Measurements from ENCODE around the gene ZNF593. TPM values are rescaled to one million over a fixed set of nuclear protein-coding genes. Genes with fewer than 3 reads are reported as not detected.
A peak's percentile ranks its signal among the peaks of the same experiment; 100 is the strongest.

The ZNF593 gene
- total RNA-seq, 1 experiment from 2014 or later: 165 TPM

DNA sequence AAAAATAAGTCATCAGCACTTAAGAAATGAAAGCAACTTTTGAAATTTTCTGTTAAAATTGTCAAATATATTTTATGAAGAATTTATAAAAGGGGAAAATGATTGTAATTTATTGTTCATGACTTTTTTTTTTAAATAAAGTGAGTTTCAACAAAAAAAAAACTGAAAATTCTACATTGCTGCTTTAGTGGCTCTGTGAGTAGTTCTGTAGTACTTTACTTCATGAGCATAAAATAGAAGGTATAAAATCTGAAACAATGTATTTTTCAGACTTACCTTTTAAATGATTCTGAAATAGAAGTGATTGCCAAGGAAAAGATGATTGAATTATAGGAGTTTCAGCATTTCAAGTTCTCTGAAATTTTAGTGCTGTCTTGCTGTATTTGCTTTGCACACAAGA is 44.3 kb upstream of the ZNF593 start:
- Histone ChIP-seq H3K4me1 (ENCODE audit: insufficient read depth, low read length) (peaks cover 69% of the 10 kb centered on the region), H3K27ac (ENCODE audit: low read length) (peak overlapping the region; percentile 94)
- BruUV-seq (replicated peaks): no TSS peak

DNA sequence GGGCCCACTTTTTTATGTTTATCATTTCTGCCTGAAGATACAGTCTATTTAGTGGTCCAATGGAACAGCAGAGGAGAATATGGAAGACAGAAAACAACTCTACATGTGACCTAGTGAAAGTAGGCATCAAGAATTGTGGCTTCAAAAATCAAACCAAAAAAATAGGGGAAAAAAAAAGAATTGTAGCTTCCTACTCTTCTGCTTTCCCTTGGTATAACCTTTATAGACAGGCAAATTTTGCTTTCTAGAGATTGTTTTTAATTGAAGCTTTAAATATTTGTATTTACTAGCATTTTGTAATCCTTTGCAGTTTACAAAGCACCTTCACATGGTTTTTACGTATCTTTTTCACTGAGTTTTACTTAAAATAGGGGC is 43.8 kb upstream of the ZNF593 start:
- no peak overlapping the region for H2AFZ ChIP-seq (ENCODE audit: low read length)
- no peaks in the 10 kb centered on the region for H3K27me3 ChIP-seq (ENCODE audit: low read length)
- peak overlapping the region; percentile 76 for H3K4me2 ChIP-seq (ENCODE audit: low read length)
- ATAC-seq (no peak), DNase-seq (no peak)
- CTCF ChIA-PET: interaction anchor here (1.5 kb wide), 1 partner anchor 19 kb away, joined by 5 read pairs; no protein-coding TSS in a partner anchor
- intact Hi-C loops (cut with micrococcal nuclease): loop anchor here (2.0 kb wide), 1 partner anchor 19 kb away; no protein-coding TSS in a partner anchor
- H3K4me3 ChIP-seq (ENCODE audit: low read length): peak overlapping the region; percentile 31
- H3K36me3 ChIP-seq (ENCODE audit: low read depth, low read length): no peaks in the 10 kb centered on the region
- TF ChIP-seq EZH2 (IDR thresholded peaks at IDR 0.05; ENCODE audit: low read length, unreplicated experiment) (no peak), EZH2phosphoT487 (IDR thresholded peaks at IDR 0.05; ENCODE audit: borderline replicate concordance, low read length) (no peak)
- TF ChIP-seq, protein P1, sequence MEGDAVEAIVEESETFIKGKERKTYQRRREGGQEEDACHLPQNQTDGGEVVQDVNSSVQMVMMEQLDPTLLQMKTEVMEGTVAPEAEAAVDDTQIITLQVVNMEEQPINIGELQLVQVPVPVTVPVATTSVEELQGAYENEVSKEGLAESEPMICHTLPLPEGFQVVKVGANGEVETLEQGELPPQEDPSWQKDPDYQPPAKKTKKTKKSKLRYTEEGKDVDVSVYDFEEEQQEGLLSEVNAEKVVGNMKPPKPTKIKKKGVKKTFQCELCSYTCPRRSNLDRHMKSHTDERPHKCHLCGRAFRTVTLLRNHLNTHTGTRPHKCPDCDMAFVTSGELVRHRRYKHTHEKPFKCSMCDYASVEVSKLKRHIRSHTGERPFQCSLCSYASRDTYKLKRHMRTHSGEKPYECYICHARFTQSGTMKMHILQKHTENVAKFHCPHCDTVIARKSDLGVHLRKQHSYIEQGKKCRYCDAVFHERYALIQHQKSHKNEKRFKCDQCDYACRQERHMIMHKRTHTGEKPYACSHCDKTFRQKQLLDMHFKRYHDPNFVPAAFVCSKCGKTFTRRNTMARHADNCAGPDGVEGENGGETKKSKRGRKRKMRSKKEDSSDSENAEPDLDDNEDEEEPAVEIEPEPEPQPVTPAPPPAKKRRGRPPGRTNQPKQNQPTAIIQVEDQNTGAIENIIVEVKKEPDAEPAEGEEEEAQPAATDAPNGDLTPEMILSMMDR (conservative IDR thresholded peaks at IDR 0.05; ENCODE audit: low read depth, low read length): no peak
- peaks cover 69% of the 10 kb centered on the region for H3K4me1 ChIP-seq (ENCODE audit: insufficient read depth, low read length)
- BruUV-seq (replicated peaks): TSS peak; percentile 76
- no peaks in the 10 kb centered on the region for H3K9me3 ChIP-seq (ENCODE audit: low read length)
- H3K9me2 ChIP-seq (replicated peaks; ENCODE audit: low read length): no peaks in the 10 kb centered on the region
- H3F3A ChIP-seq (ENCODE audit: low read length, unreplicated experiment): peaks cover 17% of the 10 kb centered on the region
- POLR2A ChIA-PET (ENCODE audit: unreplicated experiment): interaction anchor here (0.7 kb wide), 1 partner anchor 249 kb away, joined by 3 read pairs; no protein-coding TSS in a partner anchor
- no peaks in the 10 kb centered on the region for H4K20me1 ChIP-seq (ENCODE audit: low read length)
- peak overlapping the region; percentile 94 for H3K27ac ChIP-seq (ENCODE audit: low read length)
- H3K79me2 ChIP-seq (ENCODE audit: low read length): peaks cover 29% of the 10 kb centered on the region
- peak overlapping the region; percentile 53 for H3K9ac ChIP-seq (ENCODE audit: low read length)

More for the DNA sequence above, 44.3 kb upstream of the ZNF593 start:
- Histone ChIP-seq H3K4me2 (ENCODE audit: low read length) (peak overlapping the region; percentile 76), H3K9me2 (replicated peaks; ENCODE audit: low read length) (no peaks in the 10 kb centered on the region), H3K9ac (ENCODE audit: low read length) (peak overlapping the region; percentile 53), H3K9me3 (ENCODE audit: low read length) (no peaks in the 10 kb centered on the region), H3K27me3 (ENCODE audit: low read length) (no peaks in the 10 kb centered on the region), H2AFZ (ENCODE audit: low read length) (no peak overlapping the region), H3K4me3 (ENCODE audit: low read length) (no peak overlapping the region), H3K36me3 (ENCODE audit: low read depth, low read length) (no peaks in the 10 kb centered on the region), H3K79me2 (ENCODE audit: low read length) (peaks cover 29% of the 10 kb centered on the region), H3F3A (ENCODE audit: low read length, unreplicated experiment) (peaks cover 17% of the 10 kb centered on the region), H4K20me1 (ENCODE audit: low read length) (no peaks in the 10 kb centered on the region)
- TF ChIP-seq, protein P1 (conservative IDR thresholded peaks at IDR 0.05; ENCODE audit: low read depth, low read length): no peak
- TF ChIP-seq EZH2phosphoT487 (IDR thresholded peaks at IDR 0.05; ENCODE audit: borderline replicate concordance, low read length) (no peak), EZH2 (IDR thresholded peaks at IDR 0.05; ENCODE audit: low read length, unreplicated experiment) (no peak)
- ChIA-PET POLR2A (ENCODE audit: unreplicated experiment) (interaction anchor here (0.7 kb wide), 1 partner anchor 250 kb away, joined by 3 read pairs; no protein-coding TSS in a partner anchor), CTCF (interaction anchor here (1.5 kb wide), 1 partner anchor 20 kb away, joined by 5 read pairs; no protein-coding TSS in a partner anchor)
- ATAC-seq (no peak), DNase-seq (no peak)
- intact Hi-C loops (cut with micrococcal nuclease): no loop called here

All from PC-3 (cell line).